AG10803 (cell line): ENCODE data around the gene GRID2.

Source experiments
- DNase-seq: peaks from one replicate; pipeline ENCODE4 v3.0.0; 2010; ENCODE audit warnings: low read depth
- H3K4me3 ChIP-seq: 2 replicates; pipeline ENCODE4 v1.5.1; 2011; ENCODE audit warnings: mild to moderate bottlenecking, low read length, control low read depth
- TF ChIP-seq, protein P1 (sequence below): conservative IDR thresholded peaks from 2 replicates; pipeline ENCODE4 v1.5.1; 2011; ENCODE audit warnings: mild to moderate bottlenecking, low read length, control low read depth, inconsistent platforms

GRID2 gene

DNA sequence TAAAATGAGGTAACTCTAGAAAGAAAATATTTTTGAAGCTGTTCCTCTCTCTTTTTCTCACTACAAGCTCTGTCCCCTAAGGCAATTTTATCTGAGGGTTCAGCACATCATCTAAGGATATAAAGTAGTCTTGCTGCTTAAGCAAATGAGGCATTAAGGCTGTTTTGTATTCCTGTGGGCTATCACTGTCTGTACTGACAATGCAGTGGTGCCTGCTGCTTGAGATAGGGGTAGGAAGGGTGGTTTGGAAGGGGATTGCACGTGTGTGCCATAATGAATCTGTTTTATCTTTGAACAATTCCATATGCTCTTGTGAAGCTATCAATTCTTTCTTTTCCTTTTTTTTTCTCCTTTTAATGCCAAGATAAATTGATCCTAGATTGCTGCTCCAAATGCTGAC is 1396.8 kb downstream of the GRID2 start:
- TF ChIP-seq, protein P1, sequence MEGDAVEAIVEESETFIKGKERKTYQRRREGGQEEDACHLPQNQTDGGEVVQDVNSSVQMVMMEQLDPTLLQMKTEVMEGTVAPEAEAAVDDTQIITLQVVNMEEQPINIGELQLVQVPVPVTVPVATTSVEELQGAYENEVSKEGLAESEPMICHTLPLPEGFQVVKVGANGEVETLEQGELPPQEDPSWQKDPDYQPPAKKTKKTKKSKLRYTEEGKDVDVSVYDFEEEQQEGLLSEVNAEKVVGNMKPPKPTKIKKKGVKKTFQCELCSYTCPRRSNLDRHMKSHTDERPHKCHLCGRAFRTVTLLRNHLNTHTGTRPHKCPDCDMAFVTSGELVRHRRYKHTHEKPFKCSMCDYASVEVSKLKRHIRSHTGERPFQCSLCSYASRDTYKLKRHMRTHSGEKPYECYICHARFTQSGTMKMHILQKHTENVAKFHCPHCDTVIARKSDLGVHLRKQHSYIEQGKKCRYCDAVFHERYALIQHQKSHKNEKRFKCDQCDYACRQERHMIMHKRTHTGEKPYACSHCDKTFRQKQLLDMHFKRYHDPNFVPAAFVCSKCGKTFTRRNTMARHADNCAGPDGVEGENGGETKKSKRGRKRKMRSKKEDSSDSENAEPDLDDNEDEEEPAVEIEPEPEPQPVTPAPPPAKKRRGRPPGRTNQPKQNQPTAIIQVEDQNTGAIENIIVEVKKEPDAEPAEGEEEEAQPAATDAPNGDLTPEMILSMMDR: no peak
- H3K4me3 ChIP-seq: no peak overlapping the region
- DNase-seq: no peak

DNA sequence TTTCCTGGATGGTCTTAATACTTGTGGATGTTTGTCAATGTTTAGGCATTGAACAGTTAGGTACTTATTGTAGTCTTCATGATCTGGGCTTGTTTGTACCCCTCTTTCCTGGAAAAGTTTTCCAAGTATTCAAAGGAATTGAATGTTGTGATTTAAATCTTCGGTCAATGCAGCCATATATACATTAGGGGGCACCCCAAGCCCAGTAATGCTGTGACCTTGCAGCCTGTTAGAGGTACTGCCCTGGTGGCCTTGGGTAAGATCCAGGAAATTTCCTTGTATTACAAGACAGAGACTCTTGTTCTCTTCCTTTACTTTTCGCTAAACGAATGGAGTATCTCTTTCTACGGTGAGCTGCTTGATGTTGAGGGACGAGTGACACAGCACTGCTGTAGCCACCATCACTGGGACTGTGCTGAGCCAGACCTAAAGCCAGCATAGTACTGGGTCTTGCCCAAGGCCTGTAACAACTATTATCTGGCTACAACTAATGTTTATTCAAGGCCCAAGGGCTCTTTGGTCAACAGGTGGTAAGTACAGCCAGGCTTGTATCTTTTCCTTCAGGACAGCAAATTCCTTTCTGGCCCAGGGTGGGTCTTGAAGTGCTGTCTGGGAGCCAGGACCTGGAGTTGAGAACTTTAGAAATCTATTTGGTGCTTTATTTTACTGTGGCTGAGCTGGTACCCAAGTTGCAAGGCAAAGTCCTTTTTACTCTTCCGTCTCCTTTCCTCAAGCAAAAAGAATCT is 1406.5 kb downstream of the GRID2 start:
- TF ChIP-seq, protein P1: no peak
- H3K4me3 ChIP-seq: no peak overlapping the region
- no peak for DNase-seq

DNA sequence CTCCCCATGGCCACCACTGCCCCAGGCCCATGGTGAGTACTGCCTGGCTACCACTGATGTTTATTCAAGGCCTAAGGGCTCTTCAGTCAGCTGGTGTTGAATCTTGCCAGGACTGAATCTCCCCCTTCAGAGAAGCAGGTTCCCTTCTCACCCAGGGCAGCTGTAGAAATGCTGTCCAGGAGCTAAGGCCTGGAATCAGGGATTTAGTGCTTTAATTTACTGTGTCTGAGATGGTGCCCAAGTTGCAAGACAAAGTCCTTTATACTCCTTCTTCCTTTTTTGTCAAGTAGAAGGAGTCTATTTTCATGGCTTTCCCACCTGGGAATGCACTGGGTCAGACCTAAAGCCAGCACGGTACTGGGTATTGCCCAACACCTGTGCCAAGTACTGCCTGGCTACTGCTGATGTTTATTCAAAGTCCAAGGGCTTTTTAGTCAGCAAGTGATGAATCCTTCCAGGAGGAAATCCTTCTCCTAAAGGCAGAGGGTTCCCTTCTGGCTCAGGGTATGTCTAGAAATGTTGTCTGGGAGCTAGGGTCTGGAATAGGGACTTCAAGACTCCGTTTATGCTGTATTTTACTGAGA is 1407.2 kb downstream of the GRID2 start:
- no peak overlapping the region for H3K4me3 ChIP-seq
- TF ChIP-seq, protein P1: no peak
- no peak for DNase-seq

DNA sequence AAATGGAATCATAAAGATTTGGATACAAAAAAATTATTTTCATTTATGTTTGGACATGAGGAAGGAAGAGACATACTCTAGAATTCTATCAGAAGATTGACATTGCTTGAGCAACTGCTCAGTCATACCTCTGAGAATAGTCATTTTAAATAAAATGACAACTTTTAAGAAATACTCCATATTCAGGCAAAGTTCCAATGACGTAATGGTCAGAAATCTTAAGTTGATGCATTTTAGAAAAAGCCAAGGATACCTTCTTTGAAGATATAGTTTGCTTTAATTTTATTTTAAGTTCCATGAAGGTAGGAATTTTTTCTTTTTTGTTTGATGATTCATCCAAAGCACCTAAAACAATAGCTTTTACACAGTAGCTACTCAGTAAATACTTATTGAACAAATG is 1414.5 kb downstream of the GRID2 start:
- DNase-seq: no peak
- TF ChIP-seq, protein P1: no peak

DNA sequence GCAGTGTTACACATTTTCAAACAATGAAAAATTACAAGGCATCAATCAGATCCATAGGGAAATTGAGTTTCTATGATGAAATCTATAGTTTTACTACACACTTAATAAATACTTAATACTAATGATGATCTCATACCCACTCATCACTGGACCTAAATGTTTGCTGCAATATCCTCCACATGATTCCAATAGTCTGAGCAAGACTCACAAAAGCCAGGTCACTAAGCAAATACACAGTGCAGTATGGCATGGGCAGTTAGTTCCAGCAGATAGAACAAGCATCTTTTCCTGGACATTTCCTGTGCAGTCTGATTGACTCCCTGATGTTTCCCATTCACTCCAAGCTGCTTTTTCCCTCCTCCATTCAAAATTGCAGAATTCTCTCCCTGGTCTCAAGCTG is 1415.8 kb downstream of the GRID2 start:
- TF ChIP-seq, protein P1: no peak
- no peak overlapping the region for H3K4me3 ChIP-seq
- no peak for DNase-seq

More for the DNA sequence above, 1414.5 kb downstream of the GRID2 start:
- no peak overlapping the region for H3K4me3 ChIP-seq

DNA sequence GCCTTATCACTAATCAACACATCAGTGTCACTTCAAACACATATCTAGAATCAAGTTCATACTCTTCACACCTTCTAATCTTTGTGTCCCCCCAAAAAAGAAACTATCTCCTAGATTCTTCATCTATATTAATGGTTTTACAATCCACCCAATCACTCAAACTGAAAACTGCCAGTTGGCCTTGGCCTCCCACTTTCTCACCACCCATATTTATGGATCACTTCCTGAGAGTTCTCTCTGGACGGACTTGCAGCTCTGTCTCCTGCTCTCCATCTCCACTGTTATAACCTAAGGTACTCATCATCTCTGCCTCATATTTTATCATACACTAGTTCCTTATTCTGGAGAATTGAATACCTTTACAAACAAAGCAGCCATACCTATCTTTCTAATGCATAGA is 1418.7 kb downstream of the GRID2 start:
- H3K4me3 ChIP-seq: no peak overlapping the region
- TF ChIP-seq, protein P1: no peak
- DNase-seq: no peak

DNA sequence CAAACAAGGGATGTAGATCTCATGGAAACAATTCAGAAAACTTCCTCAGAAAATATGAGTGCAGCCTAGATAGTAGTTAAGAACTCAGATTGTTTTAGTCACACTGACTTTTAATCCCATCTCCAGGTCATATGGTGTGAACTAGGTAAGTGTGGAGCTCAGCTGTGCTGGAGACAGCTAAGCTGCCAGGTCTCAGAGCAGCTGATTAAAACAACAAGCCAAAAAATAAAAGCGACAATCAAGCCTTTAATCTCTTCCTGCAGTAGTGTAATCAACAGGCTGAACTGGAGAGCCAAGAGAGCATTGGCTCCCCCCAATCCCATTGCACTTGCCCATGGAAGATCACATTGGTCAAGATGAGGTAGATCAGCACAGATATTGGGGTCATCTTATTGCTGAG is 1426.5 kb downstream of the GRID2 start:
- TF ChIP-seq, protein P1: no peak
- H3K4me3 ChIP-seq: no peak overlapping the region
- no peak for DNase-seq
